NB4 (cell line): Measurements from ENCODE around the gene TCOF1.

Experiments used
- CTCF ChIP-seq: IDR thresholded peaks from one replicate; pipeline ENCODE4 v1.5.1; 2012; ENCODE audit warnings: low read depth, low read length
- MAX ChIP-seq: IDR thresholded peaks from 2 replicates; pipeline ENCODE4 v1.6.1; 2011; ENCODE audit warnings: low read depth, low read length
- MYC ChIP-seq: IDR thresholded peaks from 2 replicates; pipeline ENCODE4 v1.6.1; 2011; ENCODE audit warnings: low read depth, low read length
- POLR2A ChIP-seq: IDR thresholded peaks from 2 replicates; pipeline ENCODE4 v1.6.1; 2011; ENCODE audit warnings: mild to moderate bottlenecking; ENCODE audit not compliant: insufficient read length; ENCODE audit errors: extremely low read depth

- TF ChIP-seq CTCF (no peak), POLR2A (no peak), MAX (no peak), MYC (no peak)
Observed at GRCh38 chr5:150404535-150404934, 47.0 kb downstream of the TCOF1 start.
